ENCODE data around the gene ADAMTSL4.

The ADAMTSL4 gene

DNA sequence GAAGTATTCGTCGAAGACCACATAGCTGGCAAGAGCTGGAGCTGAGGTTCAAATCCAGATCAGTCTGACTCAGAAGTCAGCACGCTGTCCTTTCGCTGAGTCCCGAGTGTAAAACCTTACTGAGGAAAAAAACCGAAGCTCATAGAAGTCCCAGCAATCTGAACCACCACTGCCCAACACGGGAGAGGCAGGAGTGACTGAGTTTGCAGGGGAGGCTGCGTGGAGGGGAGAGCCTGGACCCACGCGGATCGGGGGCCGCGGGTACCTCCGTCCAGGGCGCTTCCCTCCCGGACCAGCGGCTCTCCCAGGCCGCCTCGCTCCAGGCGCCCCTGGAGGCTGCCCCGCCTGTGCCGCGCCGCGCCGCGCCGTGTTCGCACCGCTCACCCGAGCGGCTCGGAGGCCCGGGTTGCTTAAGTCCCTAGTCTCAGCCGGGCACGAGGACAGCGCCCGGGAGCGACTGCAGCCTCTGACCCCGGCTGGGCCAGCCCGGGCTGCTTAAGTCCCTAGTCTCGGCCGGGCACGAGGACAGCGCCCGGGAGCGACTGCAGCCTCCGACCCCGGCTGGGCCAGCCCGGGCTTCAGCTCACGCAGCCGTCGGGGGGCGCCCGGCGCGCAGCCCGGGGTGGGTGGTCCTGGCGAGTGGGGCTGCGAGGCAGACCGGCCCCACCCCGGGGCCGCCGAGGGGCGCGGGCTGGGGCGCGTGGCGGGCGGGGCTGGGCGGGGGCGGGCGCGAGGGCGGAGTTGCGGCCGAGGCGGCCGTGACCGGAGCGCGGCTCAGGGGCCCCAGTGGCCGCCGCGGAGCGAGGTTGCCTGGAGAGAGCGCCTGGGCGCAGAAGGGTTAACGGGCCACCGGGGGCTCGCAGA lies at the start of gene ADAMTSL4:
Gene ADAMTSL4, plus strand, starts transcription at position 777 of the 864 bp plus-strand sequence. CDS start 2,881 bp downstream, outside the sequence.
- Mint-ChIP-seq H3K27me3 (peaks cover 20% of the 10 kb centered on the region), H3K36me3 (ENCODE audit: insufficient read depth) (peaks cover 4% of the 10 kb centered on the region), H3K9me3 (no peaks in the 10 kb centered on the region), H3K4me1 (peaks cover 26% of the 10 kb centered on the region), H3K4me3 (peak within 1 kb of the TSS; percentile 80), H3K27ac (ENCODE audit: low read depth) (peak within 1 kb of the TSS; percentile 69)
- ATAC-seq (replicated peaks; ENCODE audit: extremely low read depth, poor library complexity, severe bottlenecking) (peak; percentile 75), DNase-seq (ENCODE audit: low spot score in 2 of 2) (no peak)

- DNase-seq (ENCODE audit: low spot score in 2 of 2), result no peak
- no peak for ATAC-seq (replicated peaks; ENCODE audit: extremely low read depth, poor library complexity, severe bottlenecking)
- Mint-ChIP-seq H3K36me3 (ENCODE audit: insufficient read depth) (peaks cover 24% of the 10 kb centered on the region), H3K4me3 (no peak overlapping the region), H3K4me1 (peaks cover 11% of the 10 kb centered on the region), H3K27me3 (no peaks in the 10 kb centered on the region), H3K9me3 (no peaks in the 10 kb centered on the region), H3K27ac (ENCODE audit: low read depth) (no peak overlapping the region)
Observed at GRCh38 chr1:150505431-150505830, 43.8 kb upstream of the ADAMTSL4 start.

DNA sequence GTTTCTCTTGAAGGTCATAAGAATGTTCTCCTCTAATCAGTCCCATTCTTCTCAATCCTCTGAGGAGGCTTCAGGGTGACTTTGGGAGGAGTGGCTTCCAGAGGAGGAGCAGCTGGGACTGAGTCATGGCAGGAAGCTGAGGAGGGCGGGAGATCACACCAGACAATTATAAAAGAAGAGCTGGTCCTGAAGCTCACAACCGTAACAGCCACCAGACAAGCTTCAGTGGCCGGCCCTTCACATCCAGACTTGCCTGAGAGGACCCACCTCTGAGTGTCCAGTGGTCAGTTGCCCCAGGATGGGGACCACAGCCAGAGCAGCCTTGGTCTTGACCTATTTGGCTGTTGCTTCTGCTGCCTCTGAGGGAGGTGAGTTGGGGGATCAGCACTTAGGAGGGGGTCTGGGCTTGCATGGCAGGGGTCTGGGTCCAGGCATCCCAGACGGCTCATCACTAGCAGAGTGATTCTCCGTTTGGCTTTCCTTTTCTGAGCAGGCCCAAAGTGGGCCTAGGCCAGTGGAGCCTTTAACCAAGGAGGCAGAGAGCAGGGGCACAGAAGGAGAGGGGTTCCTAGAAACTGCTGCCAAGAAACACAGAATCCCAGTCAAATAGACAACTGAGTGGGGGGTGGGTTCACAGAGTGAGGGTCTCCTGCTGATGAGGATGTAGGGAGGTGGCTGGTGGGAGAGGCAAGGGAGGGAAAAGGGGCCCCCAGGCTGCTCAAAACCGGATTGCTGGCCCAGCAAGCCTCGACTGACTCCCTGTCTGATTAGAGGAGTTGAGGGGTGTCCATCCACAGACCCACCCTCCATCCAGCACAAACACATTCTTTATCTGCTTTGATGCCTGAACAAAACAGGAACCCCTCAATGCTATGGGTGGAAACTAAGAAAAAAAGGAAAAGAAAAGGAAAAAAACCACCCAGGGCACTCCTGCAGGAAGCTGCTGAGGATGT lies 41.0 kb upstream of the ADAMTSL4 start, which contains the start of gene ECM1:
Gene ECM1, plus strand, starts transcription at position 198 of the 953 bp plus-strand sequence. Its CDS starts 101 bp downstream, at position 299.
- DNase-seq (ENCODE audit: low spot score in 2 of 2) (no peak), ATAC-seq (replicated peaks; ENCODE audit: extremely low read depth, poor library complexity, severe bottlenecking) (no peak)
- Mint-ChIP-seq H3K4me1 (peaks cover 16% of the 10 kb centered on the region), H3K9me3 (no peaks in the 10 kb centered on the region), H3K27me3 (no peaks in the 10 kb centered on the region), H3K36me3 (ENCODE audit: insufficient read depth) (peaks cover 12% of the 10 kb centered on the region), H3K4me3 (no peak within 1 kb of the TSS), H3K27ac (ENCODE audit: low read depth) (no peak within 1 kb of the TSS)

- ATAC-seq (replicated peaks; ENCODE audit: extremely low read depth, poor library complexity, severe bottlenecking) (no peak), DNase-seq (ENCODE audit: low spot score in 2 of 2) (no peak)
- no peaks in the 10 kb centered on the region for H3K9me3 Mint-ChIP-seq
- H3K36me3 Mint-ChIP-seq (ENCODE audit: insufficient read depth), result peaks cover 7% of the 10 kb centered on the region
- peaks cover 16% of the 10 kb centered on the region for H3K4me1 Mint-ChIP-seq
- no peaks in the 10 kb centered on the region for H3K27me3 Mint-ChIP-seq
- H3K27ac Mint-ChIP-seq (ENCODE audit: low read depth), result no peak overlapping the region
- H3K4me3 Mint-ChIP-seq, result no peak overlapping the region
Observed at GRCh38 chr1:150508982-150509381, 40.2 kb upstream of the ADAMTSL4 start.

DNA sequence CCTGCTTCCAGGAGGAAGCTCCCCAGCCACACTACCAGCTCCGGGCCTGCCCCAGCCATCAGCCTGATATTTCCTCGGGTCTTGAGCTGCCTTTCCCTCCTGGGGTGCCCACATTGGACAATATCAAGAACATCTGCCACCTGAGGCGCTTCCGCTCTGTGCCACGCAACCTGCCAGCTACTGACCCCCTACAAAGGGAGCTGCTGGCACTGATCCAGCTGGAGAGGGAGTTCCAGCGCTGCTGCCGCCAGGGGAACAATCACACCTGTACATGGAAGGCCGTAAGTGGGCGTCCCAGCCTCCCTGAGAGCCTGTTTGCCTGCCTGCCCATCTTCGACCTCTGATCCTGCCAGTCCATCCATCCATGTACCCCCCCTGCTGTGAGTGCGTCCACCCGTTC lies 37.7 kb upstream of the ADAMTSL4 start:
- no peaks in the 10 kb centered on the region for H3K9me3 Mint-ChIP-seq
- DNase-seq (ENCODE audit: low spot score in 2 of 2), result no peak
- no peak for ATAC-seq (replicated peaks; ENCODE audit: extremely low read depth, poor library complexity, severe bottlenecking)
- peaks cover 3% of the 10 kb centered on the region for H3K36me3 Mint-ChIP-seq (ENCODE audit: insufficient read depth)
- H3K4me1 Mint-ChIP-seq, result peaks cover 23% of the 10 kb centered on the region
- H3K27me3 Mint-ChIP-seq, result no peaks in the 10 kb centered on the region
- H3K27ac Mint-ChIP-seq (ENCODE audit: low read depth), result no peak overlapping the region
- no peak overlapping the region for H3K4me3 Mint-ChIP-seq

DNA sequence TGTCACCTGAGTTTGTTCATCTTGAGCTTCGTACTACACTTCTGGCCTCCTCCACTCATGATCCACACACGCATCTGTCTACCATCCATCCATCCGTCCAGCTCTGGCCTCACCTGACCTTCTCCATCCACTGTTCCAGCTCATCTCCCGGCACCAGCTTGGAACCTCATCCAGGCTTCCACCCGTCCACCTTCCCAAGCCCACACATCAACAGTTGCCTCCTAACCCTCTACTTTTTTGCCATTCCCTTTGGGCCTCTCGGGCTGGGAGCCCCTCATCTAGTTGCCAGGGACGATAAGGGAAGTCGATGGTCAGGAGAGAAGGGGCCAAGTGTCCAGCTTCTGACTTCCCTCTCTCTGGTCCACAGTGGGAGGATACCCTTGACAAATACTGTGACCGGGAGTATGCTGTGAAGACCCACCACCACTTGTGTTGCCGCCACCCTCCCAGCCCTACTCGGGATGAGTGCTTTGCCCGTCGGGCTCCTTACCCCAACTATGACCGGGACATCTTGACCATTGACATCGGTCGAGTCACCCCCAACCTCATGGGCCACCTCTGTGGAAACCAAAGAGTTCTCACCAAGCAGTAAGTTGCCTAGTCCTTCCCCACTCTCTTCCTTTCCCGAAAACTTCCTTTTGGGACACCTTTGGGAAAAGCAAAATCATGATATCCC lies 37.1 kb upstream of the ADAMTSL4 start:
- Mint-ChIP-seq H3K36me3 (ENCODE audit: insufficient read depth) (peaks cover 3% of the 10 kb centered on the region), H3K27ac (ENCODE audit: low read depth) (no peak overlapping the region), H3K4me1 (peaks cover 24% of the 10 kb centered on the region), H3K27me3 (no peaks in the 10 kb centered on the region), H3K9me3 (no peaks in the 10 kb centered on the region), H3K4me3 (no peak overlapping the region)
- DNase-seq (ENCODE audit: low spot score in 2 of 2) (no peak), ATAC-seq (replicated peaks; ENCODE audit: extremely low read depth, poor library complexity, severe bottlenecking) (no peak)

DNA sequence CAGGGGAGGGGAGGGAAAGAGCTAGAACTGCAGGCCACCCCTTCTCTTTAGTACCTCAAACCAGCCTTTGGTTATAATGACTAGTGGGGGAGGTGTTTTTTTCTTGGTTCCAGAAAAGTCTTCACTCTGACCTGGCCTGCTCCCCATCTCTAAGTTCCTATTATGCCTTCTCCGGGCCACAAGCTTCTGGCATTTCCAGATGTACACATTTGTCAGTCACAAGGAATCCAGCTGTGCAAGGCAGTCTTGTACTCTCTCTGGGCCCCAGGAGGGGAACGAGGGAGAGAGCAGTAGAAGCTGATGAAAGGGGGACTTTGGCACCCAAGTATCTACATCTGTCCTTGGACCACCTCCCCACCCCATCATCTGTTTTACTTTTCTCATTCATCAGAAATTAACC lies 36.4 kb upstream of the ADAMTSL4 start:
- Mint-ChIP-seq H3K4me1 (peaks cover 21% of the 10 kb centered on the region), H3K4me3 (no peak overlapping the region), H3K9me3 (no peaks in the 10 kb centered on the region), H3K27me3 (no peaks in the 10 kb centered on the region), H3K36me3 (ENCODE audit: insufficient read depth) (peaks cover 1% of the 10 kb centered on the region), H3K27ac (ENCODE audit: low read depth) (no peak overlapping the region)
- DNase-seq (ENCODE audit: low spot score in 2 of 2) (no peak), ATAC-seq (replicated peaks; ENCODE audit: extremely low read depth, poor library complexity, severe bottlenecking) (no peak)

DNA sequence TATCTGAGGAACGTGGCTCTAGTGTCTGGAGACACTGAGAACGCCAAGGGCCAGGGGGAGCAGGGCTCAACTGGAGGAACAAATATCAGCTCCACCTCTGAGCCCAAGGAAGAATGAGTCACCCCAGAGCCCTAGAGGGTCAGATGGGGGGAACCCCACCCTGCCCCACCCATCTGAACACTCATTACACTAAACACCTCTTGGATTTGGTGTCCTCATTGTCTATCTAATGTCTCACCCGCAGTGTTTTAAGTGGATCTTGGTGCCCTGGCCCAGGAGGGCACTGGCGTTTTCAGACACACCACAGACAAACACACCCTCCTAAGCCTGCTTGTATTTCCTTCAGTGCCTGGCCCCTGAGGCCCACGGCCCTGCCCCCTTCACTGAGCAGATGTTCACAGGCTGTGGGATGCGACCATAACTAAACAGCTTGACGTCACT lies 35.8 kb upstream of the ADAMTSL4 start:
- Mint-ChIP-seq H3K4me3 (no peak overlapping the region), H3K27me3 (no peaks in the 10 kb centered on the region), H3K36me3 (ENCODE audit: insufficient read depth) (no peaks in the 10 kb centered on the region), H3K9me3 (no peaks in the 10 kb centered on the region), H3K27ac (ENCODE audit: low read depth) (no peak overlapping the region), H3K4me1 (peaks cover 19% of the 10 kb centered on the region)
- DNase-seq (ENCODE audit: low spot score in 2 of 2) (no peak), ATAC-seq (replicated peaks; ENCODE audit: extremely low read depth, poor library complexity, severe bottlenecking) (no peak)

- Mint-ChIP-seq H3K4me1 (peaks cover 19% of the 10 kb centered on the region), H3K27ac (ENCODE audit: low read depth) (peak overlapping the region; percentile 91), H3K4me3 (peak overlapping the region; percentile 79), H3K27me3 (no peaks in the 10 kb centered on the region), H3K9me3 (no peaks in the 10 kb centered on the region), H3K36me3 (ENCODE audit: insufficient read depth) (no peaks in the 10 kb centered on the region)
- ATAC-seq (replicated peaks; ENCODE audit: extremely low read depth, poor library complexity, severe bottlenecking), result no peak
- no peak for DNase-seq (ENCODE audit: low spot score in 2 of 2)
Observed at GRCh38 chr1:150514260-150514659, 34.9 kb upstream of the ADAMTSL4 start.

GRCh38 chr1:150514913-150515327 lies 34.3 kb upstream of the ADAMTSL4 start:
- no peaks in the 10 kb centered on the region for H3K27me3 Mint-ChIP-seq
- H3K27ac Mint-ChIP-seq (ENCODE audit: low read depth), result peak overlapping the region; percentile 91
- peak overlapping the region; percentile 79 for H3K4me3 Mint-ChIP-seq
- no peak for ATAC-seq (replicated peaks; ENCODE audit: extremely low read depth, poor library complexity, severe bottlenecking)
- peaks cover 19% of the 10 kb centered on the region for H3K4me1 Mint-ChIP-seq
- H3K9me3 Mint-ChIP-seq, result no peaks in the 10 kb centered on the region
- no peak for DNase-seq (ENCODE audit: low spot score in 2 of 2)
- no peaks in the 10 kb centered on the region for H3K36me3 Mint-ChIP-seq (ENCODE audit: insufficient read depth)

DNA sequence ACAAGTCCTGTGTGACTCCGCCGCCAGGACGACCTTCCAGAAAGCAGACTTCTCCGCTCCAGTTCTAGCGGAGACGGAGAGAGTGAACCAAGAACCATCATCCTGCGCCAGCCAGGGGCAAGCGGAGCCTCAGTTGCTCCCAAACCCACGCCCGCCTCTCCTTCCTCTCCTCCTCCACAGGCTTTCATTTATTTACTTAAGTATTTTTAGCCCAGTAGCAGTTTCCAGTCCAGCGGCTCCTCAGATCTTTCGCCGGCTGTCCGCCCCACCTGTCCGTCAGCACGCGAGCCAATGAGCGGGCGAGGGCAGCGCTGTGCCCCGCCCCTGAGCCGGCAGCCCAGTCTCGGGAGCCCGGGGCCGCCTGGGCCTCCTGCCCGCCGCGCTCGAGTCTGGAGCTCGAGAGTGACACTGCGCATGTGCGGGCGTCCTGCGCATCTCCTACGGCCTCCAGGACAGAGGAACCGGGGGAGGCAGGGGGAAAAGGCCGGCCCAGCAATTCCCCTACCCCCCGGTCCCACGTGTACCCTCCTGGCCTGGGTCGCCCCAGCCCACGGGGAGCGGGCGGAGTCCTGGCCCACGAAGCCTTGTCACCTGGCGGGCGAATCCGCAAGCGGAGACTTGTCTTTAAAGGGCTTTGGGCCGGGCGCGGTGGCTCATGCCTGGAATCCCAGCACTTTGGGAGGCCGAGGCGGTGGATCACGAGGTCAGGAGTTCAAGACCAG lies 33.7 kb upstream of the ADAMTSL4 start, which contains the start of gene FALEC:
Gene FALEC, plus strand, starts transcription at position 425 of the 722 bp plus-strand sequence.
- ATAC-seq (replicated peaks; ENCODE audit: extremely low read depth, poor library complexity, severe bottlenecking) (peak; percentile 98), DNase-seq (ENCODE audit: low spot score in 2 of 2) (peak; percentile 74 to 77)
- Mint-ChIP-seq H3K9me3 (no peaks in the 10 kb centered on the region), H3K4me3 (peak within 1 kb of the TSS; percentile 79), H3K27ac (ENCODE audit: low read depth) (peak within 1 kb of the TSS; percentile 91), H3K27me3 (no peaks in the 10 kb centered on the region), H3K36me3 (ENCODE audit: insufficient read depth) (no peaks in the 10 kb centered on the region), H3K4me1 (peaks cover 13% of the 10 kb centered on the region)

All from central memory CD8-positive, alpha-beta T cell (primary cell).